Vagina (tissue), 2 donors: ENCODE results near the gene WWOX. TPM values are rescaled to one million over a fixed set of nuclear protein-coding genes. Genes with fewer than 3 reads are reported as not detected.

Source experiments
- DNase-seq, 2 donors: peaks; one replicate each; pipeline ENCODE4 v3.0.0-alpha.2; 2017; ENCODE audit errors: extremely low spot score in 2 of 2
- H3K27ac ChIP-seq: fragments of 200-600 bp; sonication (generic); one replicate; pipeline ENCODE4 v1.5.1; 2019
- H3K27me3 ChIP-seq: fragments of 200-600 bp; sonication (generic); one replicate; pipeline ENCODE4 v1.5.1; 2019
- H3K36me3 ChIP-seq, 2 donors: fragments of 200-600 bp; sonication (generic); one replicate each; pipeline ENCODE4 v1.5.1; 2017 to 2019
- H3K4me1 ChIP-seq: fragments of 200-600 bp; sonication (generic); one replicate; pipeline ENCODE4 v1.5.1; 2019
- H3K4me3 ChIP-seq, 2 donors: fragments of 200-600 bp; sonication (generic); 1 replicate in 1 of 2; 2 replicates in 1 of 2; pipeline ENCODE4 v1.5.1; 2016 to 2019
- H3K9me3 ChIP-seq: fragments of 200-600 bp; sonication (generic); one replicate; pipeline ENCODE4 v1.5.1; 2019
- CTCF ChIP-seq, 3 experiments: fragments of 450-650 bp in 2 of 3; fragments of 200-600 bp in 1 of 3; sonication (generic) in 1 of 3; IDR thresholded peaks; one replicate each; pipeline ENCODE4 v1.5.1; 2017 to 2019; ENCODE audit warnings: antibody characterized with exemption in 3 of 3, mild to moderate bottlenecking in 2 of 3, moderate library complexity in 2 of 3
- POLR2A ChIP-seq, 2 donors: fragments of 450-650 bp; IDR thresholded peaks; one replicate each; pipeline ENCODE4 v1.6.1; 2017; ENCODE audit warnings: antibody characterized with exemption in 2 of 2, mild to moderate bottlenecking in 2 of 2, moderate library complexity in 2 of 2
- POLR2AphosphoS5 ChIP-seq, 2 donors: sonication (generic); formaldehyde crosslinking; IDR thresholded peaks; one replicate each; pipeline ENCODE4 v1.9.0; 2017; ENCODE audit warnings: antibody characterized with exemption in 2 of 2, mild to moderate bottlenecking in 2 of 2, low read depth in 1 of 2; ENCODE audit not compliant: insufficient read depth in 1 of 2
- intact Hi-C: fragments of 100-400 bp; cut with DNase I; formaldehyde crosslinking; loops from one replicate; pipeline ENCODE4 v1.15.1; 2023
- total RNA-seq: library from RNA; depleted of rRNA; stranded (reverse); fragments of >200 nt; gene quantifications from one replicate; pipeline ENCODE4 v1.2.3, GENCODE V29; 2016

The WWOX gene
- total RNA-seq, 1 donor from 2014 or later, result 33.1 TPM

- TF ChIP-seq POLR2AphosphoS5 (IDR thresholded peaks at IDR 0.05; ENCODE audit: insufficient read depth in 1 of 2, low read depth in 1 of 2) (no peak), POLR2A (IDR thresholded peaks at IDR 0.05) (no peak), CTCF (IDR thresholded peaks at IDR 0.05) (no peak)
- Histone ChIP-seq H3K27me3 (no peaks in the 10 kb centered on the region), H3K27ac (no peak overlapping the region), H3K4me1 (no peaks in the 10 kb centered on the region), H3K4me3 (no peak overlapping the region), H3K36me3 (no peaks in the 10 kb centered on the region), H3K9me3 (no peaks in the 10 kb centered on the region)
- intact Hi-C loops, result no loop called here
- no peak for DNase-seq
Measured at GRCh38 chr16:79013930-79014660, 914.6 kb downstream of the WWOX start.

- Histone ChIP-seq H3K4me1 (no peaks in the 10 kb centered on the region), H3K27ac (no peak overlapping the region), H3K9me3 (no peaks in the 10 kb centered on the region), H3K36me3 (no peaks in the 10 kb centered on the region), H3K27me3 (no peaks in the 10 kb centered on the region), H3K4me3 (no peak overlapping the region)
- intact Hi-C loops, result no loop called here
- no peak for TF ChIP-seq CTCF (IDR thresholded peaks at IDR 0.05)
- TF ChIP-seq POLR2AphosphoS5 (IDR thresholded peaks at IDR 0.05; ENCODE audit: insufficient read depth in 1 of 2, low read depth in 1 of 2), result no peak
- TF ChIP-seq POLR2A (IDR thresholded peaks at IDR 0.05), result no peak
- DNase-seq, result no peak
Measured at GRCh38 chr16:79018650-79019429, 919.4 kb downstream of the WWOX start.

GRCh38 chr16:79019431-79019830 lies 920.0 kb downstream of the WWOX start:
- Histone ChIP-seq H3K4me3 (no peak overlapping the region), H3K27ac (no peak overlapping the region), H3K27me3 (no peaks in the 10 kb centered on the region), H3K4me1 (no peaks in the 10 kb centered on the region), H3K36me3 (no peaks in the 10 kb centered on the region), H3K9me3 (no peaks in the 10 kb centered on the region)
- DNase-seq, result no peak
- TF ChIP-seq POLR2A (IDR thresholded peaks at IDR 0.05) (no peak), POLR2AphosphoS5 (IDR thresholded peaks at IDR 0.05; ENCODE audit: insufficient read depth in 1 of 2, low read depth in 1 of 2) (no peak), CTCF (IDR thresholded peaks at IDR 0.05) (no peak)
- intact Hi-C loops, result no loop called here

- no peak for DNase-seq
- TF ChIP-seq POLR2AphosphoS5 (IDR thresholded peaks at IDR 0.05; ENCODE audit: insufficient read depth in 1 of 2, low read depth in 1 of 2), result no peak
- TF ChIP-seq CTCF (IDR thresholded peaks at IDR 0.05), result no peak
- no peak for TF ChIP-seq POLR2A (IDR thresholded peaks at IDR 0.05)
- no peak overlapping the region for H3K4me3 ChIP-seq
- no peaks in the 10 kb centered on the region for H3K27me3 ChIP-seq
- no peaks in the 10 kb centered on the region for H3K4me1 ChIP-seq
- intact Hi-C loops, result no loop called here
- no peaks in the 10 kb centered on the region for H3K9me3 ChIP-seq
- H3K36me3 ChIP-seq, result no peaks in the 10 kb centered on the region
- no peak overlapping the region for H3K27ac ChIP-seq
Measured at GRCh38 chr16:79021991-79022630, 922.7 kb downstream of the WWOX start.
